ENCODE measurements around the gene SLC18A3.

SLC18A3 gene

DNA sequence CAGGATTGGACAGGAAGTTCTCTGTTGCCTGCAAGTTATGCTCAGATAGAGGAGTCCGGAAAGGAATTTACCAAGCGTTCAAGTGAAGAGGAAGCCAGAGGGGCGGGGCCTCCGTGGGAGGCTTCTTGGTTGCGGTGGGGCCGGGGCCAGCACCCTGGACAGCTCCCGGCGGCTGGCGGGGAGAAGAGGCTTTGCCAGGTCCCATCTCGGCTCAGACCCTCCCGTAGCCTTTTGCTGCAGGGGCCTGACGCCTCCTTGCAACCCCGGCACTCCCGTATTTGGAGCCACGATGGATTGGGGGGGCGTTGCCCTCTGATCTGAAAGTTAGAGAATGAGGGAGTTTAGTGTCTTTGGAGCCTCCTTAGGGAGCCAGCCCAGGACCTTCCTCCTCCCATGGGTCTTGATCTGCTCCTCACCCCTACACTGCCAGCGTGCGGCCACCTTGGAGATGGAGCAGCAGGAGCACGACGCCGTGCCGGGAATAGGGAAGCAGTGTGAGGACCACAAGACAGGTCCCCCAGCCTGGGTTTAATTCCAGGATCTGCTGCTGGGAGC, 3.1 kb upstream of the SLC18A3 start:
- H3K27ac ChIP-seq (ENCODE audit: low read length) = no peak overlapping the region
- H3K9me3 ChIP-seq (ENCODE audit: control insufficient read depth, low read depth, low read length) = peaks cover 3% of the 10 kb centered on the region
- H3K9ac ChIP-seq (ENCODE audit: low read length) = no peak overlapping the region
- no peaks in the 10 kb centered on the region for H3K36me3 ChIP-seq (ENCODE audit: control insufficient read depth, low read depth, low read length)
- peaks cover 98% of the 10 kb centered on the region for H3K27me3 ChIP-seq (ENCODE audit: control insufficient read depth, insufficient read depth, low read length)
- no peaks in the 10 kb centered on the region for H3K4me1 ChIP-seq (ENCODE audit: control insufficient read depth, low read depth, low read length)
- no peak overlapping the region for H3K4me3 ChIP-seq (ENCODE audit: low read length)

DNA sequence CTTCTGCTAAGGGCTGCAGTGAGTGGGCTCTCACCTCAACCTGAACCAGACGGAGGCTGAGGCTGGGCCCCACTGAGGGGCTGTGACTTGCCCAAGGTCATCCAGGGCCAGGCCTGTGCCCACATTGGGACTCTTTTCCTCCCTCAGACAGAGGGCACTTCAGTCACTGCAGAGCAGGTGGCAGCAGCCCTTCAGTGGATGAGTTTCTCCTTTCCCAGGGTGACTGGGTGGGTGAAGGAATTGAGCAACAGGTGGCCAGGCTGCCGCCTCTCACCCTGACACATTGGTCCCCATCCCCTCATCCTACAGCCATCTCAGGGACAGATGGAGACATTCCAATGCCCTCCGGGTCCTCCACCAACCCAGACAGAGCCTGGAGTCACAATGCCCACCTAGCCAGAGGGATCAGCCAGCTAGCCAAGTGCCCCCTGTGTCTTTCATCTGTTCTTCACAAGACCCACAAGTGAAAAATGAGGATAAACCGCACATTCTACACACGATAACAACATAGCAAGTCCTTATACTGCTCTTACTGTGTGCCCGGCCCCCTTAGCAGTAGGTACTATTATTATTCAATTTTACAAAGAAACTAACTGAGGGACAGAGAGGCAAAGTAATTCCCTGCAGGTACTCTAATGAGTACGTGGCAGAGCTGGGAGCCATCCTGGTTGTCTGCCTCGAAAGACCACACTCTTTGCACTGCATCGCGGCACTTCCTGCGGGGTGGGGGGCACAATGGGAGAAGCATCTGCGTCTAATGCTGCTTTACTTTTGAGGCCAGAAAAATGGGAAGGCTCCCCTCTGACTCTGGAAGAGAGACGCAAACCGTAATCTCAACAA, 1.7 kb upstream of the SLC18A3 start:
- no peaks in the 10 kb centered on the region for H3K36me3 ChIP-seq (ENCODE audit: control insufficient read depth, low read depth, low read length)
- peaks cover 98% of the 10 kb centered on the region for H3K27me3 ChIP-seq (ENCODE audit: control insufficient read depth, insufficient read depth, low read length)
- H3K9me3 ChIP-seq (ENCODE audit: control insufficient read depth, low read depth, low read length) = peaks cover 3% of the 10 kb centered on the region
- H3K9ac ChIP-seq (ENCODE audit: low read length) = no peak overlapping the region
- H3K4me3 ChIP-seq (ENCODE audit: low read length) = peak overlapping the region; percentile 59
- H3K4me1 ChIP-seq (ENCODE audit: control insufficient read depth, low read depth, low read length) = peaks cover 7% of the 10 kb centered on the region
- H3K27ac ChIP-seq (ENCODE audit: low read length) = no peak overlapping the region

DNA sequence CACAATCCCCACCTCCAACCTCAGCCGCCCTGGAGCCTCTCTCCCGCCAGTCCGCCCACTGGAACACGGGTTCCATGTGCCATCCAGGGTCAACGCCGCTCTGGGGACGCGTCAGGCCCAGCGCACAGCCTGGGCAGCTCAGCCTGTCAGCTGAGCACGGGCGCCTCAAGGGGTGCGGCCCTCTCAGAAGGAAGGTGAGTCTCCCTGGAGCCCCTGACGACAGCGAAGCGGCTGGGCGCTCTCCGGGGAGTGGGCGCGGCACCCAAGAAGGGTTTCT, 1.2 kb upstream of the SLC18A3 start:
- H3K36me3 ChIP-seq (ENCODE audit: control insufficient read depth, low read depth, low read length) = no peaks in the 10 kb centered on the region
- H3K4me1 ChIP-seq (ENCODE audit: control insufficient read depth, low read depth, low read length) = peaks cover 11% of the 10 kb centered on the region
- H3K4me3 ChIP-seq (ENCODE audit: low read length) = peak overlapping the region; percentile 59
- H3K9ac ChIP-seq (ENCODE audit: low read length) = no peak overlapping the region
- H3K9me3 ChIP-seq (ENCODE audit: control insufficient read depth, low read depth, low read length) = peaks cover 3% of the 10 kb centered on the region
- peaks cover 98% of the 10 kb centered on the region for H3K27me3 ChIP-seq (ENCODE audit: control insufficient read depth, insufficient read depth, low read length)
- H3K27ac ChIP-seq (ENCODE audit: low read length) = no peak overlapping the region

DNA sequence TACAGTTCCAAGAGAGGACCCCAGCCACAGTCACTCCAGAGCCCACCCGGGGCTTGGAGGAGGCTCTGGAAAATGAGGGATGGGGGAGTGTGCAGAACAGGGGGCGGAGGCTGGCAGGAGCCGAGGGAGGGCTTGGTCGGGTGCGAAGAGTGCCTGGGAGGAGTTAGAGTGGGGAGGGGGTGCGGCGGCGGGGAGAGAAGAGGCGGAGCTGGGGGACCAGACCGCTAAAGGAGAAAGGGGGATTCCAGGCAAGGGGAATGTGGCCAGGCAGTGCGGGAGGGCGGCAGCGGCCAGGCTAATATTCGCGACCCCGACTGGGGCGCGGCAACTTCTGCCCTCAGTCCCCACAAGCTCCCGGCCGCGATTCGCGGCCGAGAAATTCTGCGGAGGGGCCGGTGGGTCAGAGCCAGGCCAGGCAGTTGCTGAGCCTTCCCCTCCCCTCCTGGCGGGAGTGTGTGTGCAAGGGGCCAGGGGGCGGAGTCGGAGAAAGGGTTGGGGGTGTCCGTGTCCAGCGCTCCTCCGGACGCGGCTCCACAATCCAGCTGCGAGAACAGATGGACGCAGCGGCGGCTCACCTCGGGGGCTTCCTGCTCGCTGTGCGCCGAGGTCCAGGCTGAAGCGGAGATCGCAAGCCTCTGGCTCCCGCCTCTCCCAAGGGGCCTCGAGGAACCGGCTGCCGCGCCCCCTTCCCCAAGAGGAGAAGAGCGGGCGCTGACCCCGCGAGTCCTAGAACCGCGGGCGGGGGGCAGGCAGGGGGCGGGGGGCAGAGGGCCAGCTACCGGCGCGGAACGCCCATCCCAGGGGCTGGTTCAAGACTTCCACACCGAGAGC, 612 bp upstream of the SLC18A3 start:
- no peak overlapping the region for H3K27ac ChIP-seq (ENCODE audit: low read length)
- peak overlapping the region; percentile 59 for H3K4me3 ChIP-seq (ENCODE audit: low read length)
- peaks cover 3% of the 10 kb centered on the region for H3K9me3 ChIP-seq (ENCODE audit: control insufficient read depth, low read depth, low read length)
- no peak overlapping the region for H3K9ac ChIP-seq (ENCODE audit: low read length)
- H3K27me3 ChIP-seq (ENCODE audit: control insufficient read depth, insufficient read depth, low read length) = peaks cover 98% of the 10 kb centered on the region
- peaks cover 12% of the 10 kb centered on the region for H3K4me1 ChIP-seq (ENCODE audit: control insufficient read depth, low read depth, low read length)
- no peaks in the 10 kb centered on the region for H3K36me3 ChIP-seq (ENCODE audit: control insufficient read depth, low read depth, low read length)

DNA sequence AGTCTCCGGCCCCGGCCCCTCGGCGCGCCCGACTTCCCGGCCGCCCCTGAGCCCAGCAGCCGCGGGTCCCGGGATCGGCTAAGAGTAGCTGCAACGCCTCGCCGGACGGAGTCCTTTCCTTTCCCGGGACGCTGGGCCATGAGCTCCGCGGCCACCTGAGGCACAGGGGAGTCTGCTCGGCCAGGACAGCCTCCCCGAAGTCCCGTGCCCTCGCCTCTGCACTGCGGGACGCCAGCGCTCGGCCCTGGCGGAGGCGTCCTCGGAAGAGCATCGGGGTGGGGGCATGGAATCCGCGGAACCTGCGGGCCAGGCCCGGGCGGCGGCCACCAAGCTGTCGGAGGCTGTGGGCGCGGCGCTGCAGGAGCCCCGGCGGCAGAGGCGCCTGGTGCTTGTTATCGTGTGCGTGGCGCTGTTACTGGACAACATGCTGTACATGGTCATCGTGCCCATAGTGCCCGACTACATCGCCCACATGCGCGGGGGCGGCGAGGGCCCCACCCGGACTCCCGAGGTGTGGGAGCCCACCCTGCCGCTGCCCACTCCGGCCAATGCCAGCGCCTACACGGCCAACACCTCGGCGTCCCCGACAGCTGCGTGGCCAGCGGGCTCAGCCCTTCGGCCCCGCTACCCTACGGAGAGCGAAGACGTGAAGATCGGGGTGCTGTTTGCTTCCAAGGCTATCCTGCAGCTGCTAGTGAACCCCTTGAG, 502 bp downstream of the SLC18A3 start:
- Histone ChIP-seq H3K9me3 (ENCODE audit: control insufficient read depth, low read depth, low read length) (peaks cover 3% of the 10 kb centered on the region), H3K4me3 (ENCODE audit: low read length) (peak overlapping the region; percentile 40), H3K4me1 (ENCODE audit: control insufficient read depth, low read depth, low read length) (peaks cover 15% of the 10 kb centered on the region), H3K27me3 (ENCODE audit: control insufficient read depth, insufficient read depth, low read length) (peaks cover 99% of the 10 kb centered on the region), H3K27ac (ENCODE audit: low read length) (no peak overlapping the region), H3K36me3 (ENCODE audit: control insufficient read depth, low read depth, low read length) (no peaks in the 10 kb centered on the region), H3K9ac (ENCODE audit: low read length) (no peak overlapping the region)

DNA sequence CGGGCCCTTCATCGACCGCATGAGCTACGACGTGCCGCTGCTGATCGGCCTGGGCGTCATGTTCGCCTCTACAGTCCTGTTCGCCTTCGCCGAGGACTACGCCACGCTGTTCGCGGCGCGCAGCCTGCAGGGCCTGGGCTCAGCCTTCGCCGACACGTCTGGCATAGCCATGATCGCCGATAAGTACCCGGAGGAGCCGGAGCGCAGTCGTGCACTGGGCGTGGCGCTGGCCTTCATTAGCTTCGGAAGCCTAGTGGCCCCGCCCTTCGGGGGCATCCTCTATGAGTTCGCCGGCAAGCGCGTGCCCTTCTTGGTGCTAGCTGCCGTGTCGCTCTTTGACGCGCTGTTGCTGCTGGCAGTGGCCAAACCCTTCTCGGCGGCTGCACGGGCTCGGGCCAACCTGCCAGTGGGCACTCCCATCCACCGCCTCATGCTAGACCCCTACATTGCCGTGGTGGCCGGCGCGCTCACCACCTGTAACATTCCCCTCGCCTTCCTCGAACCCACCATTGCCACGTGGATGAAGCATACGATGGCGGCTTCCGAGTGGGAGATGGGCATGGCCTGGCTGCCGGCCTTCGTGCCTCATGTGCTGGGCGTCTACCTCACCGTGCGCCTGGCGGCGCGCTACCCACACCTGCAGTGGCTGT, 1.2 kb downstream of the SLC18A3 start:
- Histone ChIP-seq H3K27ac (ENCODE audit: low read length) (no peak overlapping the region), H3K27me3 (ENCODE audit: control insufficient read depth, insufficient read depth, low read length) (peaks cover 99% of the 10 kb centered on the region), H3K4me3 (ENCODE audit: low read length) (peak overlapping the region; percentile 40), H3K36me3 (ENCODE audit: control insufficient read depth, low read depth, low read length) (no peaks in the 10 kb centered on the region), H3K9ac (ENCODE audit: low read length) (no peak overlapping the region), H3K9me3 (ENCODE audit: control insufficient read depth, low read depth, low read length) (peaks cover 3% of the 10 kb centered on the region), H3K4me1 (ENCODE audit: control insufficient read depth, low read depth, low read length) (peaks cover 15% of the 10 kb centered on the region)

DNA sequence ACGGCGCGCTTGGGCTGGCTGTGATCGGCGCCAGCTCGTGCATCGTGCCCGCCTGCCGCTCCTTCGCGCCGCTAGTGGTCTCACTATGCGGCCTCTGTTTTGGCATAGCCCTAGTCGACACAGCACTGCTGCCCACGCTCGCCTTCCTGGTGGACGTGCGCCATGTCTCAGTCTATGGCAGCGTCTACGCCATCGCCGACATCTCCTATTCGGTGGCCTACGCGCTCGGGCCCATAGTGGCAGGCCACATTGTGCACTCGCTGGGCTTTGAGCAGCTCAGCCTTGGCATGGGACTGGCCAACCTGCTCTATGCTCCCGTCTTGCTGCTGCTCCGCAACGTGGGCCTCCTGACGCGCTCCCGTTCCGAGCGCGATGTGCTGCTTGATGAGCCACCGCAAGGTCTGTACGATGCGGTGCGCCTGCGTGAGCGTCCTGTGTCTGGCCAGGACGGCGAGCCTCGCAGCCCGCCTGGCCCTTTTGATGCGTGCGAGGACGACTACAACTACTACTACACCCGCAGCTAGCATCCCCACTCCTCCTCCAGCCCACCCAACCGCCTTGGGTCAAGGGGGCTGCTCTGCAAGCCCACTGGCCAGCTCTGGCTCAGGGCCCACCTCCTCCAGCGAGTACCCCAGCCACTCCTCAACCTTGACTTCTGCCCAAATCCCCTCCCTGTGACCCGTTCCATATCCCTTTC, 1.9 kb downstream of the SLC18A3 start:
- H3K36me3 ChIP-seq (ENCODE audit: control insufficient read depth, low read depth, low read length) = no peaks in the 10 kb centered on the region
- H3K27ac ChIP-seq (ENCODE audit: low read length) = no peak overlapping the region
- H3K4me1 ChIP-seq (ENCODE audit: control insufficient read depth, low read depth, low read length) = peaks cover 15% of the 10 kb centered on the region
- peak overlapping the region; percentile 40 for H3K4me3 ChIP-seq (ENCODE audit: low read length)
- no peak overlapping the region for H3K9ac ChIP-seq (ENCODE audit: low read length)
- peaks cover 99% of the 10 kb centered on the region for H3K27me3 ChIP-seq (ENCODE audit: control insufficient read depth, insufficient read depth, low read length)
- H3K9me3 ChIP-seq (ENCODE audit: control insufficient read depth, low read depth, low read length) = peaks cover 3% of the 10 kb centered on the region

DNA sequence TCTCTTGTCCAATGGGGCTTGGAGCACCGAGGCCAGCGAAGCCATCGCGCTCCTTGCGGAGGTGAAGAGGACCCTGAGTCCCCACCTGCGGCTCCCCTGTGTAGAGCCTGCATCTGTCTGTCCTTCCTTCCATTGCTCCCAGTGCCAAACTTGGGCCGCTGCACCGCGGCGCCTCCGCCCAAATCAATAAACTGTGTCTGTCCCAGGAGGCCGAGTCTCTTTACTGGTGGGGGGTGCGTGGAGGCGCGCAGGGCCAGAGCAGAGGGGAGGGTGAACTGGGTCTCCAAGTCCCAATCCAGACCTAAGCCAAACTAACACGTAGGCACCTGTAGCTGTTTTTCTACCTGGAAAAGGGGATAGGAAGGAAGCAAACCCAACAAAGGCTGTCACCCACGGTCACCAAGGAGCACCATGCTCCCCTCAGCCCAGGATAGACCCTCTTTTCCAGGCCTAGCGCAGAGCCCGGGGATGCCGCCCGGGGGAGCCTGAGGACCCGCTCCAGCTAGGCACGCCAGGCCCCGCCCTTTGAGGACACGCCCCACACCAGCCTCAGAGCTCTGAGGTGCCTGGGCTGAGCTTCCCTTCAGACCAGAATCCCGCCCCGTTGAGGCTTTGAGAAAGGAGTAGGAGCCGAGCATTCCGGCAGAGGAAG, 2.5 kb downstream of the SLC18A3 start:
- Histone ChIP-seq H3K4me3 (ENCODE audit: low read length) (peak overlapping the region; percentile 15), H3K27ac (ENCODE audit: low read length) (no peak overlapping the region), H3K27me3 (ENCODE audit: control insufficient read depth, insufficient read depth, low read length) (peaks cover 99% of the 10 kb centered on the region), H3K36me3 (ENCODE audit: control insufficient read depth, low read depth, low read length) (no peaks in the 10 kb centered on the region), H3K9ac (ENCODE audit: low read length) (no peak overlapping the region), H3K9me3 (ENCODE audit: control insufficient read depth, low read depth, low read length) (peaks cover under 1% of the 10 kb centered on the region), H3K4me1 (ENCODE audit: control insufficient read depth, low read depth, low read length) (peaks cover 15% of the 10 kb centered on the region)

DNA sequence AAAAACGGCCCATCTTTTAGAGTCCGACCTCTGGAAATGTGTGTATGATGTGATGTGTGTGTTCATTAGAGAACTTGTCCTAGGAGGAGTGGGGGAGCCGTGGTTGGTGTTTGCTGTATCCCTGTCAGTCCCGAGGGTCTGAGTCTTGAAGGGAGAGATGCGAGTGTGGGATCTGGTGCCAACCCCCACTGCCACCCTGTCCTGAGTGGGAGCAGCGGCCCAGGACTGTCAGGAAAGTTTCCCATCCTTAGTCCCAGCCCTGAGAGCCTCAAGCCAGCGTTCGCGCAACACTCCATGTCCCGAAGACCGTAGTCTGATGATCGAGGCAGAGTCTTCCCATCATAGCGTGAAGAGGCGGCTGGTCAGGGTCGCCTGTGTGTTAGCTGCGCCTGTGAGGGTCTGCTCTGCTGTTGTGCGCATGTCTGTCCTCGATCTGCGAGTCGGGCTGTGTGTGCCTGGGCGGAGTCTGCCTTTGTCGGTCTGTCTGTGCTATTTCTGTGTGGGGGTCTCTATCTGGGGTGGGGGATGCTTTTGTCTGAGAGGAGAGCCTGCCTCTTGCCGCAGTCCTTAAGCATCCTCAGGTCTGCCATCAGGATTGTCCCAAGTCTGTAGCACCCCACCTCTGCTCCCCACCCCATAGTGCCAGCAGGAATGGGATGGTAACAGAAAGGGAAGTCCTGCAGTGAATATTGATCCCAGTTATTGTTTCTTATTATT, 3.2 kb downstream of the SLC18A3 start:
- peaks cover 15% of the 10 kb centered on the region for H3K4me1 ChIP-seq (ENCODE audit: control insufficient read depth, low read depth, low read length)
- no peak overlapping the region for H3K27ac ChIP-seq (ENCODE audit: low read length)
- H3K36me3 ChIP-seq (ENCODE audit: control insufficient read depth, low read depth, low read length) = no peaks in the 10 kb centered on the region
- H3K4me3 ChIP-seq (ENCODE audit: low read length) = peak overlapping the region; percentile 14
- peaks cover 99% of the 10 kb centered on the region for H3K27me3 ChIP-seq (ENCODE audit: control insufficient read depth, insufficient read depth, low read length)
- H3K9ac ChIP-seq (ENCODE audit: low read length) = no peak overlapping the region
- H3K9me3 ChIP-seq (ENCODE audit: control insufficient read depth, low read depth, low read length) = no peaks in the 10 kb centered on the region

DNA sequence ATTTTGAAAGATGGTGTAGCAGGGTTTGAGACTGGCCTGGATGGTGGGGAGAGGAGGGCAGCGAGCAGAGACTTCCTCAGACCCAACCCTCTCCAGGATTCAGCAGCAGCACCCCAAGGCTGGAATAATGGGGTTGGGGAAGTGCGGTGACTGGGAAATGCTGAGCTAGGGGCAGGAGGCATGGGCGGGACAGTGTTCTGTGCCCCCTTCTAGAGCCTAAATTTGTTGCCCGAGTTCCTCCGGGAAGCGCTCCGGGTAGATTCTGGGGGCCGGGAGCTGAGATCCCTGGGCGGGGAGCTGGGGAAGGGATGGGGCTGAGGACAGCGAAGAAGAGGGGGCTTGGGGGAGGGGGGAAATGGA, 3.8 kb downstream of the SLC18A3 start, which contains the start of gene CHAT:
Gene CHAT (plus strand): TSS at position 156 of the 360 bp plus-strand sequence. CDS start 153 bp downstream, at position 309.
- Histone ChIP-seq H3K36me3 (ENCODE audit: control insufficient read depth, low read depth, low read length) (no peaks in the 10 kb centered on the region), H3K4me1 (ENCODE audit: control insufficient read depth, low read depth, low read length) (peaks cover 15% of the 10 kb centered on the region), H3K9ac (ENCODE audit: low read length) (no peak within 1 kb of the TSS), H3K27ac (ENCODE audit: low read length) (no peak within 1 kb of the TSS), H3K9me3 (ENCODE audit: control insufficient read depth, low read depth, low read length) (no peaks in the 10 kb centered on the region), H3K27me3 (ENCODE audit: control insufficient read depth, insufficient read depth, low read length) (peaks cover 99% of the 10 kb centered on the region), H3K4me3 (ENCODE audit: low read length) (peak within 1 kb of the TSS; percentile 18)
